WTC11 (cell line): ENCODE data around the gene SDHAF4. TPM values are rescaled to one million over a fixed set of nuclear protein-coding genes. Genes with fewer than 3 reads are reported as not detected.

Source experiments
- ATAC-seq: fragments of 200-7000 bp; cut with Tn5 transposase; 2 replicates; pipeline ENCODE4 v1.10.0; 2021; ENCODE audit warnings: mild to moderate bottlenecking, moderate library complexity
- CTCF ChIA-PET: fragments of 300-600 bp; sonication (Branson Sonifier 250); formaldehyde crosslinking; loops from one replicate; lab custom pipeline; 2021; ENCODE audit warnings: antibody characterized with exemption; lab: Charles Lee
- POLR2A ChIA-PET: fragments of 350-600 bp; sonication (Branson Sonifier 250); formaldehyde crosslinking; loops from one replicate; lab custom pipeline; 2021; ENCODE audit warnings: antibody characterized with exemption; lab: Charles Lee
- DNase-seq: peaks from one replicate; pipeline ENCODE4 v3.0.0; 2021; ENCODE audit warnings: low spot score
- H3K27ac Mint-ChIP-seq: 2 replicates; pipeline ENCODE4 v1.8.0; 2021; ENCODE audit warnings: mixed read lengths
- H3K27me3 Mint-ChIP-seq: 2 replicates; pipeline ENCODE4 v1.8.0; 2021; ENCODE audit warnings: low read depth, mild to moderate bottlenecking, moderate library complexity, mixed read lengths
- H3K36me3 Mint-ChIP-seq: 2 replicates; pipeline ENCODE4 v1.8.0; 2021; ENCODE audit warnings: mixed read lengths
- H3K4me1 Mint-ChIP-seq: 2 replicates; pipeline ENCODE4 v1.8.0; 2022; ENCODE audit warnings: mixed read lengths
- H3K4me3 Mint-ChIP-seq: 2 replicates; pipeline ENCODE4 v1.8.0; 2021; ENCODE audit warnings: mild to moderate bottlenecking, moderate library complexity, mixed read lengths
- H3K9me3 Mint-ChIP-seq: 2 replicates; pipeline ENCODE4 v1.8.0; 2021; ENCODE audit warnings: mixed read lengths
- CREM ChIP-seq: sonication (generic); formaldehyde crosslinking; IDR thresholded peaks from 2 replicates; pipeline ENCODE4 v1.8.1; 2022; ENCODE audit warnings: mild to moderate bottlenecking, missing genetic modification reagents, moderate library complexity
- ESRRA ChIP-seq: sonication (generic); formaldehyde crosslinking; IDR thresholded peaks from 2 replicates; pipeline ENCODE4 v1.8.1; 2022; ENCODE audit warnings: mild to moderate bottlenecking, missing genetic modification reagents, borderline replicate concordance
- FOXJ3 ChIP-seq: sonication (generic); formaldehyde crosslinking; IDR thresholded peaks from 2 replicates; pipeline ENCODE4 v1.9.0; 2021; ENCODE audit warnings: missing genetic modification reagents, mild to moderate bottlenecking, borderline replicate concordance
- FOXP1 ChIP-seq: sonication (generic); formaldehyde crosslinking; IDR thresholded peaks from 2 replicates; pipeline ENCODE4 v1.8.0; 2022; ENCODE audit warnings: missing genetic modification reagents, mild to moderate bottlenecking, moderate library complexity, borderline replicate concordance
- NFATC4 ChIP-seq: fragments of 250-450 bp; sonication (Bioruptor Pico); IDR thresholded peaks from 2 replicates; pipeline ENCODE4 v1.9.0; 2021; ENCODE audit warnings: mild to moderate bottlenecking
- NFYB ChIP-seq: sonication (generic); formaldehyde crosslinking; conservative IDR thresholded peaks from 2 replicates; pipeline ENCODE4 v1.8.0; 2022; ENCODE audit warnings: low read depth, missing genetic modification reagents
- NR1H2 ChIP-seq: sonication (generic); formaldehyde crosslinking; IDR thresholded peaks from 2 replicates; pipeline ENCODE4 v1.9.0; 2021; ENCODE audit warnings: mild to moderate bottlenecking, moderate library complexity, missing genetic modification reagents
- ZNF219 ChIP-seq: sonication (generic); formaldehyde crosslinking; IDR thresholded peaks from 2 replicates; pipeline ENCODE4 v1.8.0; 2023; ENCODE audit warnings: missing genetic modification reagents, mild to moderate bottlenecking, borderline replicate concordance
- total RNA-seq: library from RNA; stranded (reverse); gene quantifications from 3 replicates; pipeline ENCODE4 v1.2.3, GENCODE V29; 2021
- TF ChIP-seq, protein P1 (sequence below): sonication (generic); formaldehyde crosslinking; IDR thresholded peaks from 2 replicates; pipeline ENCODE4 v1.8.0; 2023; ENCODE audit warnings: missing genetic modification reagents, mild to moderate bottlenecking, borderline replicate concordance
- TF ChIP-seq, protein P2 (sequence below): sonication (generic); formaldehyde crosslinking; IDR thresholded peaks from 2 replicates; pipeline ENCODE4 v1.8.1; 2022; ENCODE audit warnings: missing genetic modification reagents, borderline replicate concordance
- TF ChIP-seq, protein P3 (sequence below): sonication (generic); formaldehyde crosslinking; IDR thresholded peaks from 2 replicates; pipeline ENCODE4 v1.8.0; 2022; ENCODE audit warnings: missing genetic modification reagents
- TF ChIP-seq, protein P4 (sequence below): sonication (generic); formaldehyde crosslinking; IDR thresholded peaks from 2 replicates; pipeline ENCODE4 v1.8.0; 2023; ENCODE audit warnings: mild to moderate bottlenecking, missing genetic modification reagents
- TF ChIP-seq, protein P5 (sequence below): sonication (generic); formaldehyde crosslinking; IDR thresholded peaks from 2 replicates; pipeline ENCODE4 v1.8.0; 2022; ENCODE audit warnings: mild to moderate bottlenecking, missing genetic modification reagents
- TF ChIP-seq, protein P6 (sequence below): sonication (generic); formaldehyde crosslinking; IDR thresholded peaks from 2 replicates; pipeline ENCODE4 v1.8.1; 2022; ENCODE audit warnings: mild to moderate bottlenecking, missing genetic modification reagents, moderate library complexity, borderline replicate concordance
- TF ChIP-seq, protein P7 (sequence below): fragments of 200-600 bp; IDR thresholded peaks from 2 replicates; pipeline ENCODE4 v1.8.0; 2022; ENCODE audit warnings: antibody characterized with exemption

Gene SDHAF4
- total RNA-seq, 1 experiment from 2014 or later = 23.1 TPM

DNA sequence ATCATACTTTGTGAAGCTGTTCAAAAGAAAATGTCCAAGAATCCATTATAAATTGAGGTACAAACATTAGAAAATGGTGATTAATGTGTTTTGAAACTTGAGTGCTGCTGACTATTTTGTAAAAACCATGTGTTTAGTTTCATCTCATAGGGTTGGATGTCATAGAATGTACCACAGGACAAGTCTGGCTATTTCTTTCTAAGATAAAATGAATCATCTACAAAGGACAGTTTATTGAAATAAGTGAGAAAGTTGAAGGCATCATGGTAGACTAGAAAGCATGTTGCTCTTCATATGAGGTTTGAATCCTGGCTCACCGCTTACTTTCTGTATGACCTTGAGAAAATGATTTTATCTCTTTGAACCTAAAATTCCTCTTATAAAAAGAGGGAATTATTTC, 71.7 kb downstream of the SDHAF4 start:
- H3K36me3 Mint-ChIP-seq = no peaks in the 10 kb centered on the region
- H3K27ac Mint-ChIP-seq = no peak overlapping the region
- DNase-seq (no peak), ATAC-seq (no peak)
- CTCF ChIA-PET = no interaction called here
- H3K27me3 Mint-ChIP-seq = no peaks in the 10 kb centered on the region
- POLR2A ChIA-PET = no interaction called here
- 0 out of 2 replicates have a peak, but pooled peaks cover 3% of the 10 kb centered on the region for H3K4me1 Mint-ChIP-seq
- H3K9me3 Mint-ChIP-seq = no peaks in the 10 kb centered on the region
- no peak overlapping the region for H3K4me3 Mint-ChIP-seq
- TF ChIP-seq NFATC4 (no peak), NFYB (CRISPR knock-in tag) (no peak), CREM (CRISPR knock-in tag) (no peak), ESRRA (CRISPR knock-in tag) (no peak), FOXP1 (CRISPR knock-in tag) (no peak), FOXJ3 (CRISPR knock-in tag) (no peak), ZNF219 (CRISPR knock-in tag) (no peak), NR1H2 (CRISPR knock-in tag) (no peak)
- TF ChIP-seq, protein P1, sequence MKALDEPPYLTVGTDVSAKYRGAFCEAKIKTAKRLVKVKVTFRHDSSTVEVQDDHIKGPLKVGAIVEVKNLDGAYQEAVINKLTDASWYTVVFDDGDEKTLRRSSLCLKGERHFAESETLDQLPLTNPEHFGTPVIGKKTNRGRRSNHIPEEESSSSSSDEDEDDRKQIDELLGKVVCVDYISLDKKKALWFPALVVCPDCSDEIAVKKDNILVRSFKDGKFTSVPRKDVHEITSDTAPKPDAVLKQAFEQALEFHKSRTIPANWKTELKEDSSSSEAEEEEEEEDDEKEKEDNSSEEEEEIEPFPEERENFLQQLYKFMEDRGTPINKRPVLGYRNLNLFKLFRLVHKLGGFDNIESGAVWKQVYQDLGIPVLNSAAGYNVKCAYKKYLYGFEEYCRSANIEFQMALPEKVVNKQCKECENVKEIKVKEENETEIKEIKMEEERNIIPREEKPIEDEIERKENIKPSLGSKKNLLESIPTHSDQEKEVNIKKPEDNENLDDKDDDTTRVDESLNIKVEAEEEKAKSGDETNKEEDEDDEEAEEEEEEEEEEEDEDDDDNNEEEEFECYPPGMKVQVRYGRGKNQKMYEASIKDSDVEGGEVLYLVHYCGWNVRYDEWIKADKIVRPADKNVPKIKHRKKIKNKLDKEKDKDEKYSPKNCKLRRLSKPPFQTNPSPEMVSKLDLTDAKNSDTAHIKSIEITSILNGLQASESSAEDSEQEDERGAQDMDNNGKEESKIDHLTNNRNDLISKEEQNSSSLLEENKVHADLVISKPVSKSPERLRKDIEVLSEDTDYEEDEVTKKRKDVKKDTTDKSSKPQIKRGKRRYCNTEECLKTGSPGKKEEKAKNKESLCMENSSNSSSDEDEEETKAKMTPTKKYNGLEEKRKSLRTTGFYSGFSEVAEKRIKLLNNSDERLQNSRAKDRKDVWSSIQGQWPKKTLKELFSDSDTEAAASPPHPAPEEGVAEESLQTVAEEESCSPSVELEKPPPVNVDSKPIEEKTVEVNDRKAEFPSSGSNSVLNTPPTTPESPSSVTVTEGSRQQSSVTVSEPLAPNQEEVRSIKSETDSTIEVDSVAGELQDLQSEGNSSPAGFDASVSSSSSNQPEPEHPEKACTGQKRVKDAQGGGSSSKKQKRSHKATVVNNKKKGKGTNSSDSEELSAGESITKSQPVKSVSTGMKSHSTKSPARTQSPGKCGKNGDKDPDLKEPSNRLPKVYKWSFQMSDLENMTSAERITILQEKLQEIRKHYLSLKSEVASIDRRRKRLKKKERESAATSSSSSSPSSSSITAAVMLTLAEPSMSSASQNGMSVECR = no peak
- TF ChIP-seq, protein P2, sequence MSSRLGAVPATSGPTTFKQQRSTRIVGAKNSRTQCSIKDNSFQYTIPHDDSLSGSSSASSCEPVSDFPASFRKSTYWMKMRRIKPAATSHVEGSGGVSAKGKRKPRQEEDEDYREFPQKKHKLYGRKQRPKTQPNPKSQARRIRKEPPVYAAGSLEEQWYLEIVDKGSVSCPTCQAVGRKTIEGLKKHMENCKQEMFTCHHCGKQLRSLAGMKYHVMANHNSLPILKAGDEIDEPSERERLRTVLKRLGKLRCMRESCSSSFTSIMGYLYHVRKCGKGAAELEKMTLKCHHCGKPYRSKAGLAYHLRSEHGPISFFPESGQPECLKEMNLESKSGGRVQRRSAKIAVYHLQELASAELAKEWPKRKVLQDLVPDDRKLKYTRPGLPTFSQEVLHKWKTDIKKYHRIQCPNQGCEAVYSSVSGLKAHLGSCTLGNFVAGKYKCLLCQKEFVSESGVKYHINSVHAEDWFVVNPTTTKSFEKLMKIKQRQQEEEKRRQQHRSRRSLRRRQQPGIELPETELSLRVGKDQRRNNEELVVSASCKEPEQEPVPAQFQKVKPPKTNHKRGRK = no peak
- TF ChIP-seq, protein P3, sequence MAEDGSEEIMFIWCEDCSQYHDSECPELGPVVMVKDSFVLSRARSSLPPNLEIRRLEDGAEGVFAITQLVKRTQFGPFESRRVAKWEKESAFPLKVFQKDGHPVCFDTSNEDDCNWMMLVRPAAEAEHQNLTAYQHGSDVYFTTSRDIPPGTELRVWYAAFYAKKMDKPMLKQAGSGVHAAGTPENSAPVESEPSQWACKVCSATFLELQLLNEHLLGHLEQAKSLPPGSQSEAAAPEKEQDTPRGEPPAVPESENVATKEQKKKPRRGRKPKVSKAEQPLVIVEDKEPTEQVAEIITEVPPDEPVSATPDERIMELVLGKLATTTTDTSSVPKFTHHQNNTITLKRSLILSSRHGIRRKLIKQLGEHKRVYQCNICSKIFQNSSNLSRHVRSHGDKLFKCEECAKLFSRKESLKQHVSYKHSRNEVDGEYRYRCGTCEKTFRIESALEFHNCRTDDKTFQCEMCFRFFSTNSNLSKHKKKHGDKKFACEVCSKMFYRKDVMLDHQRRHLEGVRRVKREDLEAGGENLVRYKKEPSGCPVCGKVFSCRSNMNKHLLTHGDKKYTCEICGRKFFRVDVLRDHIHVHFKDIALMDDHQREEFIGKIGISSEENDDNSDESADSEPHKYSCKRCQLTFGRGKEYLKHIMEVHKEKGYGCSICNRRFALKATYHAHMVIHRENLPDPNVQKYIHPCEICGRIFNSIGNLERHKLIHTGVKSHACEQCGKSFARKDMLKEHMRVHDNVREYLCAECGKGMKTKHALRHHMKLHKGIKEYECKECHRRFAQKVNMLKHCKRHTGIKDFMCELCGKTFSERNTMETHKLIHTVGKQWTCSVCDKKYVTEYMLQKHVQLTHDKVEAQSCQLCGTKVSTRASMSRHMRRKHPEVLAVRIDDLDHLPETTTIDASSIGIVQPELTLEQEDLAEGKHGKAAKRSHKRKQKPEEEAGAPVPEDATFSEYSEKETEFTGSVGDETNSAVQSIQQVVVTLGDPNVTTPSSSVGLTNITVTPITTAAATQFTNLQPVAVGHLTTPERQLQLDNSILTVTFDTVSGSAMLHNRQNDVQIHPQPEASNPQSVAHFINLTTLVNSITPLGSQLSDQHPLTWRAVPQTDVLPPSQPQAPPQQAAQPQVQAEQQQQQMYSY (CRISPR knock-in tag) = no peak
- TF ChIP-seq, protein P4, sequence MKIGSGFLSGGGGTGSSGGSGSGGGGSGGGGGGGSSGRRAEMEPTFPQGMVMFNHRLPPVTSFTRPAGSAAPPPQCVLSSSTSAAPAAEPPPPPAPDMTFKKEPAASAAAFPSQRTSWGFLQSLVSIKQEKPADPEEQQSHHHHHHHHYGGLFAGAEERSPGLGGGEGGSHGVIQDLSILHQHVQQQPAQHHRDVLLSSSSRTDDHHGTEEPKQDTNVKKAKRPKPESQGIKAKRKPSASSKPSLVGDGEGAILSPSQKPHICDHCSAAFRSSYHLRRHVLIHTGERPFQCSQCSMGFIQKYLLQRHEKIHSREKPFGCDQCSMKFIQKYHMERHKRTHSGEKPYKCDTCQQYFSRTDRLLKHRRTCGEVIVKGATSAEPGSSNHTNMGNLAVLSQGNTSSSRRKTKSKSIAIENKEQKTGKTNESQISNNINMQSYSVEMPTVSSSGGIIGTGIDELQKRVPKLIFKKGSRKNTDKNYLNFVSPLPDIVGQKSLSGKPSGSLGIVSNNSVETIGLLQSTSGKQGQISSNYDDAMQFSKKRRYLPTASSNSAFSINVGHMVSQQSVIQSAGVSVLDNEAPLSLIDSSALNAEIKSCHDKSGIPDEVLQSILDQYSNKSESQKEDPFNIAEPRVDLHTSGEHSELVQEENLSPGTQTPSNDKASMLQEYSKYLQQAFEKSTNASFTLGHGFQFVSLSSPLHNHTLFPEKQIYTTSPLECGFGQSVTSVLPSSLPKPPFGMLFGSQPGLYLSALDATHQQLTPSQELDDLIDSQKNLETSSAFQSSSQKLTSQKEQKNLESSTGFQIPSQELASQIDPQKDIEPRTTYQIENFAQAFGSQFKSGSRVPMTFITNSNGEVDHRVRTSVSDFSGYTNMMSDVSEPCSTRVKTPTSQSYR (CRISPR knock-in tag) = no peak
- TF ChIP-seq, protein P5, sequence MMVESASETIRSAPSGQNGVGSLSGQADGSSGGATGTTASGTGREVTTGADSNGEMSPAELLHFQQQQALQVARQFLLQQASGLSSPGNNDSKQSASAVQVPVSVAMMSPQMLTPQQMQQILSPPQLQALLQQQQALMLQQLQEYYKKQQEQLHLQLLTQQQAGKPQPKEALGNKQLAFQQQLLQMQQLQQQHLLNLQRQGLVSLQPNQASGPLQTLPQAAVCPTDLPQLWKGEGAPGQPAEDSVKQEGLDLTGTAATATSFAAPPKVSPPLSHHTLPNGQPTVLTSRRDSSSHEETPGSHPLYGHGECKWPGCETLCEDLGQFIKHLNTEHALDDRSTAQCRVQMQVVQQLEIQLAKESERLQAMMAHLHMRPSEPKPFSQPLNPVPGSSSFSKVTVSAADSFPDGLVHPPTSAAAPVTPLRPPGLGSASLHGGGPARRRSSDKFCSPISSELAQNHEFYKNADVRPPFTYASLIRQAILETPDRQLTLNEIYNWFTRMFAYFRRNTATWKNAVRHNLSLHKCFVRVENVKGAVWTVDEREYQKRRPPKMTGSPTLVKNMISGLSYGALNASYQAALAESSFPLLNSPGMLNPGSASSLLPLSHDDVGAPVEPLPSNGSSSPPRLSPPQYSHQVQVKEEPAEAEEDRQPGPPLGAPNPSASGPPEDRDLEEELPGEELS = no peak
- TF ChIP-seq, protein P6, sequence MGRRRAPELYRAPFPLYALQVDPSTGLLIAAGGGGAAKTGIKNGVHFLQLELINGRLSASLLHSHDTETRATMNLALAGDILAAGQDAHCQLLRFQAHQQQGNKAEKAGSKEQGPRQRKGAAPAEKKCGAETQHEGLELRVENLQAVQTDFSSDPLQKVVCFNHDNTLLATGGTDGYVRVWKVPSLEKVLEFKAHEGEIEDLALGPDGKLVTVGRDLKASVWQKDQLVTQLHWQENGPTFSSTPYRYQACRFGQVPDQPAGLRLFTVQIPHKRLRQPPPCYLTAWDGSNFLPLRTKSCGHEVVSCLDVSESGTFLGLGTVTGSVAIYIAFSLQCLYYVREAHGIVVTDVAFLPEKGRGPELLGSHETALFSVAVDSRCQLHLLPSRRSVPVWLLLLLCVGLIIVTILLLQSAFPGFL = no peak
- TF ChIP-seq, protein P7, sequence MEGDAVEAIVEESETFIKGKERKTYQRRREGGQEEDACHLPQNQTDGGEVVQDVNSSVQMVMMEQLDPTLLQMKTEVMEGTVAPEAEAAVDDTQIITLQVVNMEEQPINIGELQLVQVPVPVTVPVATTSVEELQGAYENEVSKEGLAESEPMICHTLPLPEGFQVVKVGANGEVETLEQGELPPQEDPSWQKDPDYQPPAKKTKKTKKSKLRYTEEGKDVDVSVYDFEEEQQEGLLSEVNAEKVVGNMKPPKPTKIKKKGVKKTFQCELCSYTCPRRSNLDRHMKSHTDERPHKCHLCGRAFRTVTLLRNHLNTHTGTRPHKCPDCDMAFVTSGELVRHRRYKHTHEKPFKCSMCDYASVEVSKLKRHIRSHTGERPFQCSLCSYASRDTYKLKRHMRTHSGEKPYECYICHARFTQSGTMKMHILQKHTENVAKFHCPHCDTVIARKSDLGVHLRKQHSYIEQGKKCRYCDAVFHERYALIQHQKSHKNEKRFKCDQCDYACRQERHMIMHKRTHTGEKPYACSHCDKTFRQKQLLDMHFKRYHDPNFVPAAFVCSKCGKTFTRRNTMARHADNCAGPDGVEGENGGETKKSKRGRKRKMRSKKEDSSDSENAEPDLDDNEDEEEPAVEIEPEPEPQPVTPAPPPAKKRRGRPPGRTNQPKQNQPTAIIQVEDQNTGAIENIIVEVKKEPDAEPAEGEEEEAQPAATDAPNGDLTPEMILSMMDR = no peak
- TF ChIP-seq, all 79 proteins: peak for 0
